ENCODE data around the gene NCOA6.

NCOA6 gene

DNA sequence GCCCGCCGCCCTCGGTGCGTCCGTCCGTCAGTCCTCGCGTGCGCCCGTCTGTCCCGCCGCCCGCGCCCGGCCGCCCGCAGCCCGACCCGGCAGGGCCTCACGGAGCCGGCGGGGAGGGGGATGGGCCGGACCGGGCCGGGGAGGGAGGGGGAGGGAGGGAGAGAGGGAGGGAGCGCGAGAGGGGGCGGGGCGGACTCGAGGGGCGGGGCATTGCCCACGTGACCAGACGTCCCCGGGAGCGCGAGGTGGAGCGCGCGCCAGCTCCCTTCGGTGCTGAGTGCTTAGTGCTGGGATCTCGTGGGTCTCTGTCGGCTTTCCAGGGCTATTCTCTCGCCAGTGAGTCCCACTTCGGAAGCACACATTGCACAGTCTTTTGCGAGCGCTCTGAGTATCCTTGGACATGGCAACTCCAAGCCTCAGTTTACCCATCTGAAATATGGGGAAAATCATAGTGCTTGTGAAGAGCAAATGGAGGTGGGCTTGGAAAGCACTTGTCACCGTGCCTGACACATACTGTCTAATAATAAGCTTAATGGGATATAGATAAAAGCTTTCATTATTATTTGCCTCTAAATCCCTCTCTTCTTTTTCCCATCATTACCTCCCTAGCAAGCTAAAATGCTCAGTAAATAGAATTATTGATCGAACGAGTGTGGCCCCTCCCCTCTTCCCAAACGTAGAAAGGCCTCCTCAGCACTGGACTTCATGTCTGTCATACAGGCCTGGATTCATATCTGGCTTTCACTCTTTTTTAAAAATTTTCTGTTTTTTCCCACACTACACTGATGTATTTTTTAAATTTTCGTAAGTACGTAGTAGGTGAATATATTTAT, at the start of gene NCOA6:
TSS of gene NCOA6 (minus strand) at position 122 of the 833 bp plus-strand sequence. CDS start 43,296 bp downstream, outside the sequence.
- DNase-seq, result peak; percentile 81 to 85

DNA sequence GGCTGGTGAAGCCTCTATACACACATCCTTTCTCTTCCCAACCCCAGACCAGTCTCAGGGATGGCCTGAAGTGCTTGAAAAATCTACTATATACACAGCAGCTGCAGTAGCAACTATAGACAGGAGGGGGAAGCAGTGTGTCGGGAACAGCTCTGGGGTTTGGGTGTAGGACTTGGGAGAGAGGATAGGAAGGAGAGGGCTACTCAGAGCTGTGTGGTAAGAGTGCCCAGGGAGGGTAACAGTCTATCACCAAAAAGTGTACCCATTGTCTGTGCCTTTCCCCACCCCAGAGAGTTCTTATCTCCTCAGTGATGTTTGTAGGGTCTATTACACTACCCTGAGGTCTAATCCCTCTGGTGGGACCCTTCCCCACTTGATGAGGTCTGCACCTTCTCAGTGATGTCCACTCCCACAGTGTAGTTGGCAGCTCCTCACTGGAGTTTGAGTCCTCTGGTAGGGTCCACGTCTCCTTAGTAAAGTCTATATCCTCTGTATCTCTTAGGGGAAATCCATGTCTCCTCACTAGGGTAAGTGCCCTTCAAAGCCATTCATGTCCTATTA, 48.7 kb upstream of the NCOA6 start:
- peak; percentile 55 to 58 for DNase-seq

DNA sequence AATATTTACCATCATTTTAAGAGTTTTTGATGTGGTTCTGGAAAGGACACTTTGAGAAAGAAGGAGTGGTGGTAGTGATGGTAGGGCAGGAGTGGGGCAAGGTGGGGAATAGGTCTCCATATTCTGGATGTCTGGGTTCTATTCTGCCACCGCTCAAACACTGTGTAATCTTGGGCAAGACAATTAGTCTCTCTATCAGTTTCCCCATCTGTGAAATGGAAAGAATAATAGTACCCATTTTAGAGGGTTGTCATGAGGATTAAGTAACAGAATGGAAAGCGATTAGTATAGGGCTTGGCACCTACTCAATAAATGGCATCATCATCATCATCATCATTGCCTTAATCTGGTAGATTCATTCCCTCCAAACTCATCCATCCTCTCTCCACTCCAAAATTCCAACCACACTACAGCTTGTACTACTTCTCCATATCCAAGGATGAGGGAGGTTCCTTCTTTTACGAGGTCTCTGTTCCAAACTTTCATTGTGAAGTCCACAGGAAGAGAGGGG, 48.2 kb upstream of the NCOA6 start:
- DNase-seq, result no peak

DNA sequence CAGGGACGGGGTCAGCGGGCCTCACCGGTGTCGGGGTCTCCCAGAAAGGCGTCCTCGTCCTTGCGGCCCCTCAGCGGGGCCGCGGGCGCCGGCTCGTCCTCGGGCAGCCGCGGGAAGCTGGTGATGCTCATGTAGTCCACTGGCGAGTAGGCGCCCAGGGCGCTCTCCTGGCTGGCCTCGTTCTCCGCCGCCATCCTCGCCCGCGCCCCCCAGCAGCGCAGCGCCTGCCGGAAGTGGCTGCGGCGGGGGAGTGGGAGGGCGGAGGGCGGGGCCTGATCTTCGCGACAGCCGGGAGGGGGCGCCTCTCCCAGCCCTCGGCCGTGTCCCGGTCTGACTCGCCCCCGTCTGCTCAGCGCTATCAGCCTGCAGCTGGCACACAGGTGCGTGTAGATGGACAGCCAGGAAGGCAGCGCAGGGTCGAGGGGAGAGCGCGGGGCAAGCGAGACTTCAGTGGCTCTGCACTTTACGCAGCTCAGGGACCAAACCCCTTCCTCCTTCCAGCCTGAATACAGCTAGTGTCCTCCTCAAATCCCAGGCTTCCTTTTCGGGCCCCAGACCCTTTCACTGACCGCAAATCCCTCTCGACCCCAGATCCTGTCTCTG, 47.3 kb upstream of the NCOA6 start, which contains the start of gene GGT7:
TSS of gene GGT7 (minus strand) at position 235 of the 603 bp plus-strand sequence. CDS start at position 194, 41 bp downstream.
- peak; percentile 84 to 90 for DNase-seq

DNA sequence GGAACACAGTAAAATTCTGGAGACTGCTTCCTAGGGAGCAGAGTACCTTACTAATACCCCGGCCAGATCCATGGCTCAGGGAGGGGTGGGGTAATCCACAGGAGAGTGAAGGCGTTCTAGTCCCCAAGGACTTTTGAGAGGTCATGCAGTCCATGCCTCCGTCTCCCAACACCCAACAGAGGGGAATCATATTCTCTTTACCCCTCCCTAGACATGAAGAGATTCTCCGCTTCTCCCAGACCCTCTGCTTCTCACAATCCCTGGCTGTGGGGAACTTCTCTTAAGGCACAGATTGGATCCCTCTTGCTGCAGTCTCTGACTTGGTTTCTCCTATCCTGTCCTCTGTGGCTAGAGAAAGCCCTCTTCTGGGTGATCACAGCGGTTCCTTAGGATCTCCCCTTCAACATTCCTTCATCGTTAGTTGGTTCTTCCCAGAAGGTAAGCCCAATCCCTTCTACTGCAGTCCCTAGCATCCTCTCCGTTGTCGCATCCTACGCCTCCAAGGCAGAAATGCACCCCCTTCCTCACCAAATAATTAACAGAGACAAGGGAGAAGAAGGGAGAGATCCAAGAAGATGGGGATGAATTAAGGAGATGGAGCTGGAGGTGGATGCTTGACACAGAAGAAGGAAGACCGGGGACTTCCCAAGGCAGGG, 46.6 kb upstream of the NCOA6 start:
- DNase-seq, result no peak

DNA sequence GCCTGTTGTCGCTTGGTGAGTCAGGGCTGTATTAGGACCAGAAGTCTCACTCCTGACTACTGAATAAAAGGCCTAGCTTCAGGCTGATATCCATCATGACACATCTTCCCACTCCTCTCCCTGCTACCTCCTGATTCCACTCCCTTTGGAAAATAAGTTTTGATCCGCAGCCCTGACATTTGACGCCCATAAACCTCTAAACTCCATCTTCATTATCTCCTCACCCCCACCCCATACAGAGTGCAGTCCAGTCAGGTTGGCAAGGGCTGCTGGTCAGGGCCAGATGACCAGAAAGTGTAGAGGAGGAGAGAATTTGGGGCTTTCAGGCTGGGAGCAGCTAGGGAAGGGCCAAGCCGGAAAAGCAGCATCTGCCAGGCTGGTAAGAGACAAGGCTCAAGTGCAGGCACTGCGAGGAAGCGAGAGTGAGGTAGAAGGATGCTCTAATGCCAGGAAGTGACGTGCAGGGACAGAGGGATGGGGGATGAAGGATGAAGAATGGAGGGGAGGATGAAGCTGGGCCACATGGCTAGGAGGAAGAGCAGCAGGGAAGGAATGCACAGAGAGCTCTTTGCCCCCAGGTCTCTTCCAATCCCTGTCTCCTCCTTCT, 46.0 kb upstream of the NCOA6 start:
- no peak for DNase-seq

DNA sequence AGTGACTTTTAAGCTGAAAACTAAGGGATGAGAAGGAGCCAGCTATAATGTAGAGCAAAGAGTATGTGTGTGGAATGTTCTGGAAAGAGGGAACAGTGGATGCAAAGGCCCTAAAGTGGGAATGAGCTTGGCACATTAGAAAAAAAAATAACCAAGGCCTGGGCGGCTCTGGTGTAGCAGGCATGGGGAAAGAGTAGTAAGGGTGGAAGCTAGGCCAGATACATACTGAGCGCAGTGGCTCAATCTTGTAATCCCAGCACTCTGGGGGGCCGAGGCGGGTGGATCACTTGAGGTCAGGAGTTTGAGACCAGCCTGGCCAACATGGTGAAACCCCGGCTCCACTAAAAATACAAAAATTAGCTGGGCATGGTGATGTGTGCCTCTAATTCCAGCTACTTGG, 38.8 kb upstream of the NCOA6 start:
- DNase-seq, result no peak

DNA sequence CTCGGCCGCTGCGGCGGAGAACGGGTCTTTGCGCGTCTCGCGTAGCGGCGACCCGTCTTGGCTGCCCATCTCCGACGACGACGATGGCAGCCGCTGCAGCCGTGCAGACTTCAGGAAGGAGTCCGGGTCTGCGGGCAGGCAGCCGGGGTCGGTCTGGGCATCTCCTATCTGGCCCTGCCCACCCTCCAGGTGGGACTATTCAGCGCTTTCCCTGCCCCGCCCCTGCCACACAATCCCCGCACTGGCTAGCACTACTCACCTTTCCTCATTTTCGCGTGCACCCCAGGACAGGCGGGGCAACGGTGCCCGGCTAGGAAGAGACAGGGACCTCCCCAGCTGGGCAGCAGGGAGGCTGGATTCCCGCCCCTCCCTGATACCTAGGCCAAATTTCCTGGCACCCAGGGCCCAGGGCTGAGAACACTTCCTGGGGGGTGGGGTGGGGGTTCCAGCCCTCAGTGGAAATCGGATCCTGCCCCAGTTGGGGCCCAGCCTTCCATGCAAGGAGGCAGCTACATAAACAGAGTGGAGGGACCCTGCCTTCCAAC, 38.0 kb upstream of the NCOA6 start:
- no peak for DNase-seq

DNA sequence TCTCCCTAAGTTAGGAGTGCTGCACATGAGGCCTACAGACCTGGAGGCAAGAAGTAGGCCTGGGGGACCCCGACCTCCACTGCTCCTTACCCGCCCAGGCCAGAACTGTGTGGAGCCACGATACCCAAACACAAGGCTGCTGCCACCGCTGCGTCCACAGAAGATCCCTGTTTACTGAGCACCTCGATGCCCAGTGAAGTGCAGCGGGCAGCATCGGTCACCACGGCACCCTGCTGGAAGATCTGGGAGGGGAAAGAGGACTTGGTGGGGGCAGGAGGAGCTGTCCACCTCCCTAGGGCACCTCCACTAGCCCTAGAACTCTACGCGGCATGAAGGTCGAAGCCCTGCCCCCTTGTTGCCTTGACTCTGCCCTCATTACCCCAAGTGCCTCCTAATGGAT, 37.3 kb upstream of the NCOA6 start:
- DNase-seq, result no peak

DNA sequence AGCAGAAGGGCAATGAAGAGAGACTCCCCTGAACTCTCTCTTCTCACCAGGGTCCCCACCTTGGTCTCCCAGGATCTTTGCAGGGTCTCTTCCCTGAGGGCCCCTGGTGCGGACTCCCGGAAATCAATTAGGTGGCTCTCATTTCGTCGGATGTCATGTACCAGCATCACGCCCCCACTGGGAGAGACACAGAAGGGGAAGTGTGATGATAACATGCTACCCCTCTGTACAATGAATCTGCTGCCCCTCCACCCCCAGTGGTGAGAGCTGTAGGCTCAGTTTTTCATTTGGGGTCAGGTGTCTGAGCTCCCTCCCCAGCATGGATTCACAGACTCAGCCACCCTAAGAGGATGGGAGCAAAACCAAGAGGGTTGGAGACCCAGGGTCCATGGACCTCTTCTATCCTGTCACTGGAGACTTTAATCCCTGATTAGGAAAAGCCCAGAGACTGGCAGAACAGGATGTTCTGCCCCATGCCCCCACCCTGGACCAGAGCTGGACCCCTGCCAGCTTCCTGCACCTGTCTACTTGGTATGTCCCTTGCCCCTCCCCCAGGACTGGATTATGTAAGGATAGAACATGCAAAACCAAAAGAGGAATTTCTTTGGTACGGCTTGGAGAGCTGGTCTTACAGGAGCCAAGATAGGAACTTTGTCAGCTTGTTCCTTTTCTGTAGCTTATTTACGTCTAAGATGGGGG, 36.1 kb upstream of the NCOA6 start:
- DNase-seq, result no peak

DNA sequence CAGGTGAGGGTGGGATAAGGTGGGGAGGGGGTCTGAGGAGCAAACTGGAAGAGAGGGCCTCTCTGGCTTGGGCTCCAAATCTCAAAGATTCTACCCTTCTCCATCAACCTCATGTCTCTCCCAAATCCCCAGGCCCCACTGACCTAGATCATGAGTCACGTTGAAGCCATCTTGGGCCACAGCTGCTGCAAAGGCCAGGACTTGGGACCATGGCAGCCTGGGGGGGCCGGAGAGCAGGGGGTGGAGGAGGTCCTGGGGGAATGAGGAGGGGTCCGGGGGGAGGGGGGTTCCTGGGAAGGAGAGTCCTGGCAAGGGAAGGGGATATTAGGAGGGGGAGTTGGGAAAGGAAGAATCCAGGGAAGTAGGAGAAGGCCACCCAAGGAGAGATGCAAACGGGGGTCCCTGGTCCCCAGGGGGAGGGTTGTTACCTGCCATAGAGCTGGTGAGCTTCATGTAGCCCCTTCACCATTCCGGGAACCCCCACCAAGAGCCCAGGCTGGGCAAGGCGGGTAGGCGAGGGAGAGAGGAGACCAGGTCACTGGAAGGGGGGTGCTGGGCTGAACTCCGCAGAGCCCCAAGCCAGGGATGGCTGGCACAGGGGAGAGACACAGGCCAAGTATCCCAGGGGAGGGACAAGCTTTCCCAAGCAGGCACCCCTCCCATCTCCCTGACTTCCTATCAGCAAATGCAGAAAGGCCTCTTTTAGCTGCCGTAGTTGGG, 34.5 kb upstream of the NCOA6 start:
- DNase-seq, result no peak

DNA sequence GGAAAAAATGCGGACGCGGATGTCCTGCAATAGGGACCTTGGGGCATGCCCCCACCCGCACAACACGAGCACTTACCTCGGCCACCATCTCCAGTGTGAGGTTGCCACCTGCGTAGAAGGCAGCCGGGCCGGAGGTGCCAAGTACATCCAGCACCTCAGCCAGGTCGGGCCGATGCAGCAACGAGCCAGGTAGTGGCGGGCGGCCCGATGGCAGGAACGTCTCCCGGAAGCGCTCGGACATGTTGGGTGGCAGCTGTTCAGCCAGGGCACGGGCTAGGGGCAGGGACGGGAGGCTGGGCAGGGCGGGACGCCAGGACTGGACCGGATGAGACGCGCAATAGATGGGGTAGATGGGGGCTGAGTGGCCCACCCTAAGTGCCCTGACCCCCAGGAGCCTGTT, 33.9 kb upstream of the NCOA6 start:
- no peak for DNase-seq

DNA sequence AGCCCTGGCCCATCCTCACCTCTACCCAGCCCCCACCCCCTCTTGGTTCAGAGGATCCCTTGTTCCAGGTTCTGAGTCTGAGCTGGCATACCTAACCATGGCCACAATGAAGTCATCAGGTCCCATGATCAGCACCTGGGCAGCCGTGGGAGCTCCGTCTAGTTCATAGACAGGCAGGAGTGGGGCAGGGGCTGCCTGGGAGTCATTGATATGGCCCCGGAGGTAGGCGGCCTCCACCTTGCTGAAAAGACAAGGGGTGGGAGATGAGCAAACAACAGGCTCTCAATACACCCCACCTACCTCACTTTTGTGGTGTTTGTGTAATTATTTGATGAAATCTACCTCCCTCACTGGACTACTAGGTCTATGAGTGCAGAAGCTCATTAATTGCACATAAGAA, 26.8 kb upstream of the NCOA6 start:
- DNase-seq, result no peak

DNA sequence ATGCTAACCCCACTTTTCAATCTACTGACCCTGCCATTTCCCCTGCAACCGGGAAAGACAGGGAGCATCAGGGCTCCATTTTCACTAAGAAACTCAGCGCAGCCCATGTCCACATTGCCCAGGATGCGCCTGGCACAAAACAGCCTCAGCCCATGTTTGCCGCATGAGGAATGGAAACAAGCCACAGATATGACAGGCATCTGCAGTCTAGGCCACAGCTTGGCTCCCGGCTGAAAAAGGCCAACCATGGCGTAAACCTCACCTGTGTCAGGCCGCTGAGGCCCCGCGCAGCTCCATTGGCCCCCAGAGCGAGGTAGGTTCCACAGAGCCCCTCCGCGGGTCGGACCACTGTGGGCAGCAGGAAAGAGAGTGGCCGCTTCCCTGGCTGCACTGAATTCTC, 25.5 kb upstream of the NCOA6 start:
- no peak for DNase-seq

DNA sequence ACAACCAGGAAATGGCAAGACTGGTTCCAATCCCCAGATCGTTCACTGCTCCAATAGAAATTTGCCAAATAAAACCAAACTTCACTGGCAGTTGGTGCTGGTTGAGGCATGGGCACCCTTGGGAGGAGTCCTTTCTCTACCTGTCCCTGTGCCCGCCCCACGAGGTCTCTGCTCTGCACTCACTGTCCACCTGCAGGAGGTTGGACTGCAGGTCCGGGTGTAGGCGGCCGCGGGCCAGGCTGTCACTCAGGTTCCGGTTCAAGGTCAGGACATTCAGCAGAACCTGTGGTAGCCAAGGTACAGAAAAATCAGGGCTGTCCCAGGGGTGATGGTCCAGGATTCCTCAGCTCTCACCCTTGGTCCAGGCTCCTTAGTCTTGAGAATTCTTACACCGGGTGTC, 24.3 kb upstream of the NCOA6 start:
- no peak for DNase-seq

DNA sequence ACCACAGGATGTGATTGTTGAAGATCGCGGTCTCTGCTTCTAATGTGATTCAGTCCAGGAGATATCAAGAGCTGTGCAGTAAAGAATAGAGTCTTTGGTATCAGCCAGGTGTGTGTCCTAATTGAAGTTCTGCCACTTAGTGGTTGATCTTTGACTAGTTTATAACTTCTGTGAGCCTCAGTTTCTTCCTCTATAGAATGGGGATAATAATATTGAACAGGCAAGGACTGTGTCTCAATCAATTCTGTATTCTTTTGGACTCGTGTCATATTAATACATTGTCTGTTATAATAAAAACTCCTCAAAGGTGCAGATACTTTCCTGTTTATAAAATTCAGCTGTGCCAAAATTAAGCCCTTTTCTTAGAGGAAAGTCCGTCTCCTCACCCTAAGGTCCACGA, 23.1 kb upstream of the NCOA6 start:
- DNase-seq, result no peak

DNA sequence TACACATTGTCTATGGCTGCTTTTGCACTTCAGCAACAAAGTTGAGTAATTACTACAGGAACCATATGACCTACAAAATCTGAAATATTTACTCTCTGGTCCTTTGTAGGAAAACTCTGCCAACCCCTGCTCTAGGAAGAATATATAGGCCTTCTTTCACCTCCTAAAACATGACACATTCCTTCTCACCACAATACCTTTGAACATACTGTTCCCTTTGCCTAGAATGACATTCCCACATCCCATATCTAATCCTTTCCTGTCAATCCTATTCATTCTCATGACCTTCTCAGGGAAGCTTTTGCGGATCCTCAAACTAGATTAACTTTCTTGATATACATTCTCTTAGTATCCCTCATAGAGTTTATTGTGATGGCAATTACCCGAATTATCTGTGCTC, 18.0 kb upstream of the NCOA6 start:
- DNase-seq, result no peak

DNA sequence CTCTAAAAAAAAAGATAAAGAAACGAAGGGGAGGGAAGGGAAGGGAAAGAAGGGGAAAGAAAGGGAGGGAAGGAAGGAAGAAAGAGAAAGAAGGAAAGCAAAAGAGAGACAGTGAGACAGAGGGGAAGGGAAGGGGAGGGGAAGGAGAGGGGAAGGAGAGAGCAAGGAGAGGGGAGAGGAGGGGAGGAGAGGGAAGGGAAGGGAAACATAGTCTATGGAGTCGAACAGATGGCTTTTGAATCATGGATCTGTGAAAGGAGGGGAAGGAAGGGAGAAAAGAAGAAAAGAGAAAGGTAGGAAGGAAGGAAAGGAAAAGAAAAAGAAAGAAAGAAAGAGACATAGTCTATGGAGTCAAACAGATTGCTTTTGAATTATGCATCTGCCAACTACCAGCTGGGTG, 16.7 kb upstream of the NCOA6 start:
- DNase-seq, result no peak

DNA sequence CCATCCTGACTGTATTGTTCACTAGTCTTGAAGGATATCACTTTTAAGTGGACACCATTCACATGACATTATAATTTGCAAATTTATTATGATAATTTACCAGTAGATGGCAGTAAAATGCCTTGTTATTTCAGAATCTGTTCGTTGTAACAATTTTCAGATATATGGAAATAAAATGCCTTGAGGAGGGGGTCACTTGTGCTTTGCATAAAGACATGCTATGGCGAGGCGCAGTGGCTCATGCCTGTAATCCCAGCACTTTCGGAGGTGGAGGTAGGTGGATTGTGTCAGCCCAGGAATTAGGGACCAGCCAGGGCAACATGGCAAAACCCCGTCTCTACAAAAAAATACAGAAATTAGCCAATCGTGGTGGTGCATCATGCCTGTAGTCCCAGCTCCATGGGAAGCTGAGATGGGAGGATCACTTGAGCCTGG, 9.0 kb upstream of the NCOA6 start:
- DNase-seq, result no peak

DNA sequence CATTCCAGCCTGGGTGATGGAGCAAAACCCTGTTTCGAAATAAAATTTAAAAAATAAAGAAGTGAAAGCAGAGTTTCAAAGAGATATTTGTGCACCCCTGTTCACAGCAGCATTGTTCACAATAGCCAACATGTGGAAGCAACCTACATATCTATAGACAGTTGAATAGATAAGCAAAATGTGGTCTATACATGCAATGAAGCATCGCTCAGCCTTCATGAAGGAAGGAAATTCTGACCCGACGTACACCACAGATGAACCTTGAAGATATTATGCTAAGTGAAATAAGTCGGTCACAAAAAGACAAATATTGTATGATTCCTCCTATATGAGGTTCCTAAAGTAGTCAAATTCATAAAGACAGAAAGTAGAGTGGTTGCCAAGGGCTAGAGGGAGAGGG, 6.5 kb upstream of the NCOA6 start:
- DNase-seq, result no peak

DNA sequence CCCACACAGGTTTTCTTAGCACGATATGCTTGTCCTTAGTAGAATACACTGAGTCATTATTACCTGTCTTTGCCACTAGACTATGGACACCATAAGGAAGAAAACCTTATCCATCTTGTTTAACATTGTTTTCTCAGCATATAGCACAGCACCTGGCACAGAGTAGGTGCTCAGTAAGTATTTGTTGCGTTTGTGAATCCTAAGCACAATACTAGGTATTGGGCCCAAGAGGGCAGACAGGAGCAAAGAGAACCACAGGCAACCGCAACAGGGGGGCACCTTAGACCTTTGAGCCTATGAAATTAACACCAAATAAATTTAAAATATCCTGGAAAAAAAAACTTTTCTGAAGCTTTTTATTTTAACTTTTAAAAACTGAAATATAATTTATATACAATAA, 3.7 kb upstream of the NCOA6 start:
- DNase-seq, result no peak

Data from stimulated activated CD4-positive, alpha-beta T cell treated with anti-CD3 and anti-CD28 coated beads, Interleukin-2, amount 100 ng/mL, for 48 hours (primary cell).